ENCODE results near the gene SLC41A3. TPM values are rescaled to one million over a fixed set of nuclear protein-coding genes. Genes with fewer than 3 reads are reported as not detected.

The SLC41A3 gene
- total and polyA plus RNA-seq, 10 of the 15 experiments (the other 5 are each of a cell fraction or from before 2014, with no cell fraction given), result 8.3 to 29.5 (median 16.7) TPM

GRCh38 chr3:126100634-126101301 lies 16.8 kb upstream of the SLC41A3 start:
- Histone ChIP-seq H3K27me3 (replicated peaks in 1 of 2; ENCODE audit: control insufficient read depth in 2 of 2, insufficient read depth in 2 of 2, low read length in 1 of 2) (peaks cover 0 to 2% of the 10 kb centered on the region in 2 experiments; a peak in 1 of 4 replicates), H3K9me3 (replicated peaks; ENCODE audit: control insufficient read depth, insufficient read depth, low read length) (peaks cover 7% of the 10 kb centered on the region; the same call in 2 of the 3 replicates), H3K9ac (ENCODE audit: control insufficient read depth, insufficient read depth, low read length) (no peak overlapping the region), H3K4me1 (ENCODE audit: control insufficient read depth, insufficient read depth, low read length) (peaks cover 10% of the 10 kb centered on the region; the same call in 1 of the 2 replicates), H3K36me3 (ENCODE audit: control insufficient read depth in 2 of 2, insufficient read depth in 2 of 2, low read length in 1 of 2) (no peaks in the 10 kb centered on the region), H3K79me2 (ENCODE audit: control insufficient read depth, insufficient read depth, low read length) (no peaks in the 10 kb centered on the region), H3K4me2 (ENCODE audit: control insufficient read depth, insufficient read depth) (peak overlapping the region; percentile 38), H4K20me1 (ENCODE audit: control insufficient read depth, insufficient read depth) (no peaks in the 10 kb centered on the region; the same call in 1 of the 2 replicates), H3K4me3 (no peak overlapping the region), H2AFZ (ENCODE audit: control insufficient read depth, low read depth, low read length) (no peak overlapping the region), H3K27ac (ENCODE audit: control insufficient read depth, insufficient read depth) (no peak overlapping the region)
- no peak for FAIRE-seq
- intact Hi-C loops (cut with micrococcal nuclease; ENCODE audit: unreplicated experiment), result no loop called here
- POLR2A ChIA-PET, result no interaction called here
- SMC1A ChIA-PET (ENCODE audit: uncharacterized antibody, unreplicated experiment), result interaction anchor here (1.2 kb wide), 1 partner anchor 14 kb away, joined by 7 read pairs; no protein-coding TSS in a partner anchor
- RAD21 ChIA-PET (ENCODE audit: unreplicated experiment), result no interaction called here
- BruUV-seq (replicated peaks), result no TSS peak
- peak; percentile 92 for ATAC-seq
- in situ Hi-C loops (cut with MboI), result no loop called here
- 31% methylated on average over 18 of the region's 18 CpGs for WGBS (ENCODE audit: insufficient coverage, insufficient replicate concordance, low lambda C conversion rate, missing lambda C conversion rate)
- CTCF ChIA-PET, result no interaction called here
- DNase-seq (ENCODE audit: low read depth, low spot score), result peak; percentile 19
- TF ChIP-seq FOXM1 (IDR thresholded peaks at IDR 0.05; ENCODE audit: low read depth, low read length), result no peak
- TF ChIP-seq SPI1 (IDR thresholded peaks at IDR 0.05; ENCODE audit: borderline replicate concordance, insufficient read depth, low read depth, low read length), result no peak
- TF ChIP-seq, protein P1, sequence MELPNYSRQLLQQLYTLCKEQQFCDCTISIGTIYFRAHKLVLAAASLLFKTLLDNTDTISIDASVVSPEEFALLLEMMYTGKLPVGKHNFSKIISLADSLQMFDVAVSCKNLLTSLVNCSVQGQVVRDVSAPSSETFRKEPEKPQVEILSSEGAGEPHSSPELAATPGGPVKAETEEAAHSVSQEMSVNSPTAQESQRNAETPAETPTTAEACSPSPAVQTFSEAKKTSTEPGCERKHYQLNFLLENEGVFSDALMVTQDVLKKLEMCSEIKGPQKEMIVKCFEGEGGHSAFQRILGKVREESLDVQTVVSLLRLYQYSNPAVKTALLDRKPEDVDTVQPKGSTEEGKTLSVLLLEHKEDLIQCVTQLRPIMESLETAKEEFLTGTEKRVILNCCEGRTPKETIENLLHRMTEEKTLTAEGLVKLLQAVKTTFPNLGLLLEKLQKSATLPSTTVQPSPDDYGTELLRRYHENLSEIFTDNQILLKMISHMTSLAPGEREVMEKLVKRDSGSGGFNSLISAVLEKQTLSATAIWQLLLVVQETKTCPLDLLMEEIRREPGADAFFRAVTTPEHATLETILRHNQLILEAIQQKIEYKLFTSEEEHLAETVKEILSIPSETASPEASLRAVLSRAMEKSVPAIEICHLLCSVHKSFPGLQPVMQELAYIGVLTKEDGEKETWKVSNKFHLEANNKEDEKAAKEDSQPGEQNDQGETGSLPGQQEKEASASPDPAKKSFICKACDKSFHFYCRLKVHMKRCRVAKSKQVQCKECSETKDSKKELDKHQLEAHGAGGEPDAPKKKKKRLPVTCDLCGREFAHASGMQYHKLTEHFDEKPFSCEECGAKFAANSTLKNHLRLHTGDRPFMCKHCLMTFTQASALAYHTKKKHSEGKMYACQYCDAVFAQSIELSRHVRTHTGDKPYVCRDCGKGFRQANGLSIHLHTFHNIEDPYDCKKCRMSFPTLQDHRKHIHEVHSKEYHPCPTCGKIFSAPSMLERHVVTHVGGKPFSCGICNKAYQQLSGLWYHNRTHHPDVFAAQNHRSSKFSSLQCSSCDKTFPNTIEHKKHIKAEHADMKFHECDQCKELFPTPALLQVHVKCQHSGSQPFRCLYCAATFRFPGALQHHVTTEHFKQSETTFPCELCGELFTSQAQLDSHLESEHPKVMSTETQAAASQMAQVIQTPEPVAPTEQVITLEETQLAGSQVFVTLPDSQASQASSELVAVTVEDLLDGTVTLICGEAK (IDR thresholded peaks at IDR 0.05; ENCODE audit: borderline replicate concordance), result no peak
- TF ChIP-seq IRF5 (IDR thresholded peaks at IDR 0.05; ENCODE audit: borderline replicate concordance), result no peak
- TF ChIP-seq JUND (IDR thresholded peaks at IDR 0.05; ENCODE audit: low read depth, low read length), result no peak
- no peak for TF ChIP-seq ASH2L (IDR thresholded peaks at IDR 0.05; ENCODE audit: borderline replicate concordance, low read depth)
- TF ChIP-seq ZNF274 (IDR thresholded peaks at IDR 0.05; ENCODE audit: insufficient read depth, insufficient read length), result no peak
- TF ChIP-seq MTA2 (IDR thresholded peaks at IDR 0.05; ENCODE audit: low read depth), result peak; percentile 30; the same call in 1 of the 2 replicates
- TF ChIP-seq NFIC (IDR thresholded peaks at IDR 0.05; ENCODE audit: low read depth, low read length), result peak; percentile 46; the same call in 1 of the 2 replicates
- peak; percentile 69; the same call in 2 of the 3 replicates for TF ChIP-seq POU2F2 (IDR thresholded peaks at IDR 0.05; ENCODE audit: borderline replicate concordance, low read depth, low read length)
- TF ChIP-seq NFYB (IDR thresholded peaks at IDR 0.05; ENCODE audit: insufficient read depth, low read depth, low read length), result no peak
- no peak for TF ChIP-seq CHD1 (IDR thresholded peaks at IDR 0.05; ENCODE audit: low read depth, low read length)
- TF ChIP-seq CHD4 (IDR thresholded peaks at IDR 0.05), result no peak
- TF ChIP-seq, protein P2, sequence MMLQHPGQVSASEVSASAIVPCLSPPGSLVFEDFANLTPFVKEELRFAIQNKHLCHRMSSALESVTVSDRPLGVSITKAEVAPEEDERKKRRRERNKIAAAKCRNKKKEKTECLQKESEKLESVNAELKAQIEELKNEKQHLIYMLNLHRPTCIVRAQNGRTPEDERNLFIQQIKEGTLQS (IDR thresholded peaks at IDR 0.05; ENCODE audit: borderline replicate concordance, extremely low read depth, low read depth, low read length), result no peak
- TF ChIP-seq KAT2A (conservative IDR thresholded peaks at IDR 0.05; ENCODE audit: control insufficient read depth, low read depth, low read length), result no peak
- no peak for TF ChIP-seq CHD2 (IDR thresholded peaks at IDR 0.05; ENCODE audit: borderline replicate concordance, low read depth, low read length)
- no peak for TF ChIP-seq BRCA1 (IDR thresholded peaks at IDR 0.05; ENCODE audit: low read depth, low read length)
- TF ChIP-seq RUNX3 (IDR thresholded peaks at IDR 0.05; ENCODE audit: low read length), result peak; percentile 89
- TF ChIP-seq FOXK2 (IDR thresholded peaks at IDR 0.05), result no peak
- no peak for TF ChIP-seq CREB1 (IDR thresholded peaks at IDR 0.05; ENCODE audit: low read depth)
